Activated naive CD4-positive, alpha-beta T cell treated with anti-CD3 and anti-CD28 coated beads for 36 hours (primary cell): ENCODE results near the gene TCEA2. TPM values are rescaled to one million over a fixed set of nuclear protein-coding genes. Genes with fewer than 3 reads are reported as not detected.
A peak's percentile ranks its signal among the peaks of the same experiment; 100 is the strongest.

Experiments used
- CTCF ChIA-PET: fragments of 350-600 bp; sonication (Branson Sonifier 250); formaldehyde crosslinking; loops from one replicate; lab custom pipeline; 2021; ENCODE audit warnings: antibody characterized with exemption; lab: Charles Lee
- DNase-seq: peaks from one replicate; pipeline ENCODE4 v3.0.0-alpha.2; 2020
- H3K27ac Mint-ChIP-seq: one replicate; pipeline ENCODE4 v1.8.0; 2021; ENCODE audit warnings: mild to moderate bottlenecking, mixed read lengths
- H3K27me3 Mint-ChIP-seq: one replicate; pipeline ENCODE4 v1.8.0; 2021; ENCODE audit warnings: low read depth, mixed read lengths
- H3K36me3 Mint-ChIP-seq: one replicate; pipeline ENCODE4 v1.8.0; 2021; ENCODE audit warnings: low read depth, mixed read lengths
- H3K4me1 Mint-ChIP-seq: one replicate; pipeline ENCODE4 v1.8.0; 2021; ENCODE audit warnings: low read depth, mixed read lengths
- H3K4me3 Mint-ChIP-seq: one replicate; pipeline ENCODE4 v1.8.0; 2021; ENCODE audit warnings: mild to moderate bottlenecking, moderate library complexity, mixed read lengths
- H3K9me3 Mint-ChIP-seq: one replicate; pipeline ENCODE4 v1.8.0; 2021; ENCODE audit warnings: mixed read lengths
- intact Hi-C: fragments of 100-400 bp; cut with micrococcal nuclease; formaldehyde crosslinking; loops from one replicate; pipeline ENCODE4 v1.15.1; 2023
- total RNA-seq, 2 experiments: library from RNA; stranded (reverse); gene quantifications; one replicate each; pipeline ENCODE4 v1.2.3, GENCODE V29; 2021

Gene TCEA2
- total RNA-seq, 2 experiments from 2014 or later, result 16.7 to 18.2 TPM

DNA sequence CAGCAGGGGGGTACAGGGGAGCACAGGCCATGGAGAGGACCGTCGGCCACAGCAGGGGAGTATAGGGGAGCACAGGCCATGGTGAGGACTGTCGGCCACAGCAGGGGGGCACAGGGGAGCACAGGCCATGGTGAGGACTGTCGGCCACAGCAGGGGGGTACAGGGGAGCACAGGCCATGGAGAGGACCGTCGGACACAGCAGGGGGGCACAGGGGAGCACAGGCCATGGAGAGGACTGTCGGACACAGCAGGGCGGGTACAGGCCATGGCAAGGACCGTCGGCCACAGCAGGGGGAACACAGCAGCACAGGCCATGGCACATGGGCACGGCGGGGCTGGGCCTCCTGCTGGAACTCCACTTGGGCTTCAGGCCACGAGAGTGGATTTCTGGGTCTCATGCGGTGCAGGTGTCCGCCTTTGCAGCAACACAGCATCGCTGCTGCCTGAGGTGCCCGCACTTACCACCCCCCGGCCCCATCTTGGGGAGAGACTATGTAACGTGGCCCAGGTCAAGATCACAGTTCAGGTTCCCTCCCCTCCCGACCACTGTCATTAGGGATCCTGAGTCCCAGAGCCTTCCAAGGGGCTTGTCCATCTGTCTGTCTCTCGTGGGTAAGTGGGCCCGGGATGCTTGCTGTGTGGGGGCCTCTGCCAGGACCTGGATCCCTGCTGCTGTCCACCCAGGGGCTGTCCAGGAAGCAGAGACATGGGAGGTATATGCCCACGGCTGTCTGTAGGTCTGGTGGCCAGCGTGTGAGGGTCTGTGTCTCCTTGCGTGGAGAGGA is 41.9 kb downstream of the TCEA2 start:
- intact Hi-C loops, result no loop called here
- H3K4me1 Mint-ChIP-seq, result peaks cover 12% of the 10 kb centered on the region
- H3K4me3 Mint-ChIP-seq, result no peak overlapping the region
- CTCF ChIA-PET, result no interaction called here
- peaks cover 16% of the 10 kb centered on the region for H3K27me3 Mint-ChIP-seq
- no peaks in the 10 kb centered on the region for H3K9me3 Mint-ChIP-seq
- H3K27ac Mint-ChIP-seq, result no peak overlapping the region
- H3K36me3 Mint-ChIP-seq, result no peaks in the 10 kb centered on the region
- peak; percentile 2 for DNase-seq

DNA sequence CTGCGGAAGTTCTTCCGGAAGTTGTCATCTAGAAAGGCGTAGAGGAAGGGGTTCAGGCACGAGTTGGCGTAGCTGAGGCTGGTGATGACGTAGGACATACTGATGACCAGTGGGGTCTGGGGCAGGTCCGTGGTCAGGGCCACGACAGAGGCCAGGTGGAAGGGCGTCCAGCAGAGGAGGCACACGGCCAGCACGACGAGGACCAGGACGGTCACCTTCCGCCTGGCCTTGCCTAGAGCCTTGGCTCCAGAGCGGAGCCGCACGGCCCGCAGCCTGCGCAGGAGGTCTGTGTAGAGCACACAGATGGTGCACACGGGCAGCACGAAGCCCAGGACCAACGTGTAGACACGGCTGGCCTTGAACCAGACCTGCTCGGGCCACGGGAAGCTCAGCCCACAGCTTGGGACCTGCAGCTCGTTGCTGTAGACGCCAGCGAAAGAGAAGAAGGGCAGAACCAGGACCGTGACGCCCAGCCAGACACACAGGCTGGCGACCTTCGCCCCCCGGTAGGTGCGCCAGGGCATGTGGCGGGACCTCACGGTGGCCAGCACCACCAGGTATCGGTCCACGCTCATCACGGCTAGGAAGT is 42.9 kb downstream of the TCEA2 start:
- Mint-ChIP-seq H3K36me3 (no peaks in the 10 kb centered on the region), H3K27me3 (peaks cover 15% of the 10 kb centered on the region), H3K27ac (no peak overlapping the region), H3K9me3 (no peaks in the 10 kb centered on the region), H3K4me3 (no peak overlapping the region), H3K4me1 (peaks cover 11% of the 10 kb centered on the region)
- CTCF ChIA-PET, result no interaction called here
- intact Hi-C loops, result no loop called here
- no peak for DNase-seq

DNA sequence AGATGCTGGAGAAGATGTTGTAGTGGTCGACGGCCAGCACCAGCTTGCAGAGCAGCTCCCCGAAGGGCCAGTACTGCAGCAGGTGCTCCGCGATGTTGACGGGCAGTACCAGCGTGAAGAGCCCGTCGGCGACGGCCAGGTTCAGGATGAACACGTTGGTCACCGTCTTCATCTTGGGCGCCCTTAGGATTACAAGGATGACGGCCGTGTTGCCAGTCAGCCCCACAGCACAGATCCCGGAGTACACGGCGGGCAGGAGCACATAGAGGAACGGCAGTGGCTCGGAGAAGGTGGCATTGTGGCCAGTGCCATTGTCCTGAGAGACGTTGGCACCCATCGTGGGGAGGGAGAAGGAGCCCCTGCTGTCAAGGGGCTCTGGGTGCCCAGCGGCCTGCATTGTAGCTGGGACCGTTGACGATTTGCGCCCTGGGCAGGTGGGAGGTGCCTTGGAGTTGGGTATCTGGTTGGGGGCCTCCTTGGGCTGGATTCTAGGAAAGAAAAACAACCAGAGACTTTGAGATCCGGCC is 43.5 kb downstream of the TCEA2 start:
- H3K9me3 Mint-ChIP-seq, result no peaks in the 10 kb centered on the region
- peak; percentile 1 for DNase-seq
- no peaks in the 10 kb centered on the region for H3K36me3 Mint-ChIP-seq
- H3K27me3 Mint-ChIP-seq, result peaks cover 10% of the 10 kb centered on the region
- H3K27ac Mint-ChIP-seq, result no peak overlapping the region
- H3K4me3 Mint-ChIP-seq, result no peak overlapping the region
- intact Hi-C loops, result no loop called here
- CTCF ChIA-PET, result no interaction called here
- H3K4me1 Mint-ChIP-seq, result peaks cover 6% of the 10 kb centered on the region

DNA sequence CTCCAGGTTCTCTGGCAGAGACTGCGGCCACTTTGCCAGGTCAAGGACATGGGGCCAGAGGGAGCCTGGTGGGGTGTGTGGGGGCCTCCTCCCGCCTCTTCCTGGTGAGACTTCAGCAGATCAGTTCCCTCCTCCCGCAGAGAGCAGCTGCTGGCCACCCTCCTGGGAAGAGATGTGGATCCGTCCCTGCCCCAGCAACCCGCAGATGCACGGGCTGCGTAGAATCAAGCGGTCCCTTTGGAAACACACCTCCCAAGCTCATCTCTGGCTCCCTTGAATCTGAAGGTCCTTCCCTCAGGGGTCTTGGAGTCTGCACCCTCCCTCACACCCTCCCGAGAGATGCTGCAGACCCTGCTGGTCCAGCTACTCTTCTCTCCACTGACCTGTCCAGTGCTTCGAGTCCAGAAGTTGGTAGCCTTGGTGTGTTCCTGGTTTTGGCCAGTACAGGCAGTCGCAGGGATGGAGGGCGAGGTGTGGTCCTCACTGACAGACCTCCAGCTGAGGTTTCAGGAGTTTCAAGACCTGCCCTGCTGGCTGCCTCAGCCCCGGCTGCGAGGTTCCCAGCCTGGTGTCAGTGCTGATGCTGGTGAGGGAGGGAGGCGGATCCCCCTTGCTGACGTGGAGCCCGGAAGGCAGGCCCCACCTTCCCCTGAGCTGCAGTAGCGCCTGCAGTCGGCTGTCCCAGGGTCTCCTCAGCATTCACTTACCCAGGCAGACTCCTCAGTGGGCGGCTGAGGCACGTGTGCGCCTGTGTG is 44.2 kb downstream of the TCEA2 start, which contains the start of gene NPBWR2:
NPBWR2 (minus strand) TSS at position 585 of the 755 bp plus-strand sequence. CDS start 734 bp downstream, outside the sequence.
- intact Hi-C loops, result no loop called here
- DNase-seq, result peak; percentile 23
- CTCF ChIA-PET, result no interaction called here
- Mint-ChIP-seq H3K9me3 (no peaks in the 10 kb centered on the region), H3K4me3 (no peak within 1 kb of the TSS), H3K36me3 (no peaks in the 10 kb centered on the region), H3K27ac (no peak within 1 kb of the TSS), H3K4me1 (peaks cover 5% of the 10 kb centered on the region), H3K27me3 (peaks cover 9% of the 10 kb centered on the region)

DNA sequence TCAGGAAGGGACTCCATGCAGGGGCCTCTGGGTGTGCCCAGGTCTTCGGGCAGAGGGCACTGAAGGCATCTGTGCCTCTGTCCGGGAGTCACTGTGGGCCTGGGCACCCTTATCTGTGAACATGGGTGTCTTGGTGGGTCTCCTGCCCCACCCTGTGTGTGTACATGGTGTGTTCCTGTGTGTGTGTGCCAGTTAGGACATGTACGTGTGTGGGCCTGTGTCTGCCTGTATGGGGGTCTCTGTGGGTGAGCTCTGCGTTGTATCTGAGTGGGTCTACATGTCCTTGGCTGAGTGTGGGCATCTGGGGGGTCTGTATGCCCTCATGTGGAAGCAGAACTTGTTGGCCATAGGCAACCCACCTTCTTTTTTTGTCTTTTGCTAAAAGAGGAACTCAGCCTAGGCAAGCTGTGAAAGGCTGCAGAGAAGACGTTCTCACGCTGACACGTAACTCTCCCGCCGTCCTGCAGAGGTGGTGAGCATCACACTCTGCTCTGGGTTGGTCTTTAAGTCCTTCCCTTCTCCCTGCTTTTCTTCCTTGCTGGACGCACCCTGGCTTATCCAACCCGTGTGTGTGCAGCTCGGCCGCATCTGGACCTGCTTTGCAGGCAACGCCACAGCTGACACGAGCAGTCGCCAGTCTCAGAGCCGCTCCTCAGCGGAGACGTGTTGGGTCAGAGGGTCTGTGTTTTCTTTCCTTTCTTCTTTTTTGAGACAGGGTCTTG is 44.9 kb downstream of the TCEA2 start:
- CTCF ChIA-PET, result interaction anchor here (0.6 kb wide), 1 partner anchor 18 kb away, joined by 3 read pairs; no protein-coding TSS in a partner anchor

DNA sequence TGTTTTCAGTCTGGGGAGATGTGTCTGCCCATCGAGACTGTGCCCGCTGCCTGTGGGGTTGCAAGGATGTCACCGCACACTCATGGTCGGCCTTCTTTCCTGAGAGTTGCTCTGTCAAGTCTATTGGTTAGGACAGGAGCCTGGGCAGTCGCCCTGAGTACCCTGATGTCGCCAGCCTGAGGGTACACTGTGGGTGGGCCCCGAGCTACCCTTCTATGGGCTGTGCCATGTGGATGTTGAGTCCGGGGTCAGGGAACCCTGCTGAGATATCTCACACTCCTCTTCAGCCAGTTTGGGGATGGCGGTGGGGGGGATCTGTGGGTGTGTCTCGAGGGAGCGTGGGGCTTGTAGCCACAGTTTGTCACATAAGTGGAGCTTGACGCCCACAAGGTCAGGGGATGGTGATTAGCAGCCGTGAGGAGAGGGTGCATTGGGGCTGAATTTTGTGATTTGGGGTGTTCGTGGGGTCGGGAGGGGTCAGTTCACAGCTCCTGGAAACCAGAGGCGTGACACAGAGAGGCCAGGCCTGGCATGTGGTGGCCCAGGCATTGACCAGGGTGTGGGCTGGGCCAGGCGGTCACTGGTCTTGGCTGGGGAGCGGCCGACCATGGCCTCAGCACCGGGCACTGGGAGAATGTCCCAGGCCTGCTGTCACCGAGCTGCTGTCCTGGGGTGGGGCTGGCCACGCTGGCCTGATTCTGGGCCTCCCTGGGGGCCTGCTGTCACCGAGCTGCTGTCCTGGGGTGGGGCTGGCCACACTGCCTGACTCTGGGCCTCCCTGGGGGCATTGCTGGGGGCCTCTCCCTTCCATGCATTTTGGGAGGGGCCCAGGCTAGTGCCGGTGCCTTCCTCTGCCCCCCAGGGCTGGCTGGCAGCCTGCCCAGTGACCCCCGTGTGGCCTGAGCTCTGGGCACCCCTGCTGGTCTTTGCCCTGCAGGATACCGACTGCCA is 46.0 kb downstream of the TCEA2 start:
- Mint-ChIP-seq H3K36me3 (no peaks in the 10 kb centered on the region), H3K4me3 (no peak overlapping the region), H3K27ac (no peak overlapping the region), H3K4me1 (no peaks in the 10 kb centered on the region), H3K27me3 (no peaks in the 10 kb centered on the region), H3K9me3 (no peaks in the 10 kb centered on the region)
- CTCF ChIA-PET, result no interaction called here
- DNase-seq, result no peak
- intact Hi-C loops, result no loop called here

More for the DNA sequence above, 44.9 kb downstream of the TCEA2 start:
- intact Hi-C loops, result no loop called here
- no peaks in the 10 kb centered on the region for H3K9me3 Mint-ChIP-seq
- no peak overlapping the region for H3K27ac Mint-ChIP-seq
- H3K4me1 Mint-ChIP-seq, result peaks cover 1% of the 10 kb centered on the region
- no peaks in the 10 kb centered on the region for H3K36me3 Mint-ChIP-seq
- no peak for DNase-seq
- H3K4me3 Mint-ChIP-seq, result no peak overlapping the region
- H3K27me3 Mint-ChIP-seq, result peaks cover 5% of the 10 kb centered on the region

DNA sequence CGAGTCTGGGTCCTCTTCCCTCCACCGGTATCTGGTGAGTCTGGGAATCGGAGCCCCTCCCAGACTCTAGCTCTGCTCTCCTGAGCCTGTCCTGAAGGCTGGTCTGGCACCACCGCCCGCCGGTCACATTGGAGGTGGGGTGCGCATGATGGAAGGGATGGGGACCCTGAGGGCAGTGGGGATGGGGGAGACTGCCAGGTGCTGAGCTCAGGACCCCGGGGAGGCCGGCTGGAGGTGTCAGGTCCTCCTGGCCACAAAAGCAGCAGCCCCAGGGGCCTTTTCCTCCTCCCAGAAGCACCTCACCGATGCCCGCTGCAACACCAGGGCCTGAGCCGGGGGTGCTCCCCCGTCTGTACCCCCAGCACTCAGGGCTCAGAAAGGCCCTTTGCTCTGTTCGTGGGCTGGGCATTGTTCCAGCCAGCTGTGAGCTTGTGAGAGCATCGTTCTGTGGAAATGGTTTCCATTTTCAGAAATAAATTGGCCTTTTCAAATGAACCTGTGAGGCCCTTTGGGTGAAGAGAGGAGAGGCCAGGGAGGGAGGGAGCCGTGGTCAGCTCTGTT is 46.9 kb downstream of the TCEA2 start:
- no peak overlapping the region for H3K4me3 Mint-ChIP-seq
- no peak for DNase-seq
- H3K36me3 Mint-ChIP-seq, result no peaks in the 10 kb centered on the region
- no peaks in the 10 kb centered on the region for H3K9me3 Mint-ChIP-seq
- H3K27me3 Mint-ChIP-seq, result no peaks in the 10 kb centered on the region
- CTCF ChIA-PET, result no interaction called here
- H3K27ac Mint-ChIP-seq, result no peak overlapping the region
- H3K4me1 Mint-ChIP-seq, result no peaks in the 10 kb centered on the region
- intact Hi-C loops, result no loop called here

DNA sequence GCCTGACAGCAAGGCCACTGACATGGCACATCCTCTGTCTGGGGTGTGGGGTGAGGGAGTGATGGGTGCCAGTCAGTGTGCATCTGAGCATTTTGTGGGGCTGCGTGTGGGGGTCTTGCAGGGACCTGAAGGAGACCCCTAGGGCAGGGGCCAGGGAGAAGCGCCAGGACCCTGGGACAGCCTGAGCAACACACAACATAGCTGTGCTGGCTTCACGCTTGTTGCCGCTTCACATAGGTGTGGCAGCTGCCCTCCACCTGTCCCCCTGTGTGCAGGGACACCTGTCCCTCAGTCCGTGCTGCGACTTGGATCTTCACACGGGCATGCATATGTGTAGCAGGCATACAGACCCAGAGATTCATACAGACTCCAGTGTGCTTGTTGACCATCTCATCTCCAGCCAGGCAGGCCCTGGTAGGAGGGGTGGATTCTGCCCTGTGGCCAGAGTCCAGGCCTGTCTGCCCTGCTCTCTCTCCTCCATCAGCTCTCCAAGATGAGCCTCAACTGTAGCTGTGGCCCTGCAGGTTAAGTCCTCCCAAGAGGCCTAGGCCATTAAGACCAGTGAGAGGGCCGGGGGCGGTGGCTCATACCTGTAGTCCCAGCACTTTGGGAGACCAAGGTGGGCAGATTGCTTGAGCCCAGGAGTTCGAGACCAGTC is 47.5 kb downstream of the TCEA2 start:
- intact Hi-C loops, result no loop called here
- H3K27ac Mint-ChIP-seq, result no peak overlapping the region
- H3K9me3 Mint-ChIP-seq, result no peaks in the 10 kb centered on the region
- H3K27me3 Mint-ChIP-seq, result no peaks in the 10 kb centered on the region
- H3K36me3 Mint-ChIP-seq, result no peaks in the 10 kb centered on the region
- no peak overlapping the region for H3K4me3 Mint-ChIP-seq
- DNase-seq, result no peak
- CTCF ChIA-PET, result interaction anchor here (1.6 kb wide), 2 partner anchors 10 to 27 kb away, joined by 3 to 8 read pairs; partner anchors contain the start of gene LKAAEAR1
- H3K4me1 Mint-ChIP-seq, result no peaks in the 10 kb centered on the region

DNA sequence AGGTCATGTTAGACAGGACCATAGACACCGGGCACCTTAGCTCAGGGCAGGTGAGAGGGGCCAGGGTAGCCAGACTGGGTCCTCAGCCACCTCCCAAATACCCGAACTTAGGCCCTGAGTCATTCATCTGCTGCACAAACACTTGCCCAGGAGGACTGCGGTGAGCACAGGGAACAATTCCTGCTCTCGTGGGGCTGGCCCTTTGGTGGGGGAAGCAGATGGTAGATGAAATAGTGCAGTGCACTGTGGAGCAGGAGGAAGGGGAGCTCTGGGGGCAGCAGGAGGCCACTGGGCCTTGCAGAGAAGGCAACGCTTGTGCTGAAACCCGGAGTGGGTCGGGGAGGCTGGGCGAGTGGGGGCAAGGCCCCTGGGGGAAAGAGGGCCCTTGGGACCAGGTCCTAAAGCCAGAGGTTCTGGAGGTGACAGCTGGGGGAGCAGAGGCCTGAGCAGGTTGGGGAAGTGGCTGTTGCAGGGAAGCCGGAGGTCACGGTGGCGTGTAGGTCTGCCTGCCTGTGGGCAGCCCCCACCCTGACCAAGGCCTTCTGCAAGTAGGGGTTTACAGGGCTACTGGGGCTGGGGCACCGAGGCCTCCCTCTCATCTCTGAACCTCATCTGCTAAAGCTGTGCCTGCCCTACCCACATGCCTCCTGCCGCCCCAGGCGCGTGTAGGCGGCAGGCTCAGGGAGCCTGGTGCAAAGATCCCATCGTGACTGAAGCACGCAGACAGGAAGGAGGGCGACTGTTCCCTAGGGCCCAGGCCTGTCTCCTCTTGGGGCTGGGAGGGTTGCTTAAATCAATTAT is 49.0 kb downstream of the TCEA2 start:
- H3K4me1 Mint-ChIP-seq, result no peaks in the 10 kb centered on the region
- no peak overlapping the region for H3K4me3 Mint-ChIP-seq
- no peaks in the 10 kb centered on the region for H3K9me3 Mint-ChIP-seq
- DNase-seq, result no peak
- H3K27ac Mint-ChIP-seq, result no peak overlapping the region
- CTCF ChIA-PET, result interaction anchor here (1.6 to 1.8 kb wide), 3 partner anchors 8 to 30 kb away, joined by 3 to 8 read pairs (median 4); partner anchors contain the start of gene LKAAEAR1
- intact Hi-C loops, result no loop called here
- no peaks in the 10 kb centered on the region for H3K27me3 Mint-ChIP-seq
- no peaks in the 10 kb centered on the region for H3K36me3 Mint-ChIP-seq
